ENCODE data around the gene DUSP15.

GRCh38 chr20:31875671-31876070 lies 5.3 kb upstream of the DUSP15 start:
- TF ChIP-seq, protein P1, sequence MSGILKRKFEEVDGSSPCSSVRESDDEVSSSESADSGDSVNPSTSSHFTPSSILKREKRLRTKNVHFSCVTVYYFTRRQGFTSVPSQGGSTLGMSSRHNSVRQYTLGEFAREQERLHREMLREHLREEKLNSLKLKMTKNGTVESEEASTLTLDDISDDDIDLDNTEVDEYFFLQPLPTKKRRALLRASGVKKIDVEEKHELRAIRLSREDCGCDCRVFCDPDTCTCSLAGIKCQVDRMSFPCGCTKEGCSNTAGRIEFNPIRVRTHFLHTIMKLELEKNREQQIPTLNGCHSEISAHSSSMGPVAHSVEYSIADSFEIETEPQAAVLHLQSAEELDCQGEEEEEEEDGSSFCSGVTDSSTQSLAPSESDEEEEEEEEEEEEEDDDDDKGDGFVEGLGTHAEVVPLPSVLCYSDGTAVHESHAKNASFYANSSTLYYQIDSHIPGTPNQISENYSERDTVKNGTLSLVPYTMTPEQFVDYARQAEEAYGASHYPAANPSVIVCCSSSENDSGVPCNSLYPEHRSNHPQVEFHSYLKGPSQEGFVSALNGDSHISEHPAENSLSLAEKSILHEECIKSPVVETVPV (CRISPR knock-in tag; IDR thresholded peaks at IDR 0.05) = no peak
- TF ChIP-seq PPARA (CRISPR knock-in tag; IDR thresholded peaks at IDR 0.05; ENCODE audit: borderline replicate concordance) (no peak), ZFP3 (CRISPR knock-in tag; IDR thresholded peaks at IDR 0.05) (no peak), ZFP30 (CRISPR knock-in tag; IDR thresholded peaks at IDR 0.05) (no peak), RARB (CRISPR knock-in tag; IDR thresholded peaks at IDR 0.05) (no peak), CSDC2 (CRISPR knock-in tag; IDR thresholded peaks at IDR 0.05) (no peak), ARNTL (CRISPR knock-in tag; IDR thresholded peaks at IDR 0.05; ENCODE audit: borderline replicate concordance, low read depth) (no peak), GLIS3 (CRISPR knock-in tag; IDR thresholded peaks at IDR 0.05) (no peak), PATZ1 (CRISPR knock-in tag; IDR thresholded peaks at IDR 0.05; ENCODE audit: borderline replicate concordance) (no peak), TOX (CRISPR knock-in tag; IDR thresholded peaks at IDR 0.05; ENCODE audit: borderline replicate concordance) (no peak), ZNF70 (CRISPR knock-in tag; IDR thresholded peaks at IDR 0.05) (no peak), ZNF8 (CRISPR knock-in tag; IDR thresholded peaks at IDR 0.05) (no peak)
- TF ChIP-seq, protein P2, sequence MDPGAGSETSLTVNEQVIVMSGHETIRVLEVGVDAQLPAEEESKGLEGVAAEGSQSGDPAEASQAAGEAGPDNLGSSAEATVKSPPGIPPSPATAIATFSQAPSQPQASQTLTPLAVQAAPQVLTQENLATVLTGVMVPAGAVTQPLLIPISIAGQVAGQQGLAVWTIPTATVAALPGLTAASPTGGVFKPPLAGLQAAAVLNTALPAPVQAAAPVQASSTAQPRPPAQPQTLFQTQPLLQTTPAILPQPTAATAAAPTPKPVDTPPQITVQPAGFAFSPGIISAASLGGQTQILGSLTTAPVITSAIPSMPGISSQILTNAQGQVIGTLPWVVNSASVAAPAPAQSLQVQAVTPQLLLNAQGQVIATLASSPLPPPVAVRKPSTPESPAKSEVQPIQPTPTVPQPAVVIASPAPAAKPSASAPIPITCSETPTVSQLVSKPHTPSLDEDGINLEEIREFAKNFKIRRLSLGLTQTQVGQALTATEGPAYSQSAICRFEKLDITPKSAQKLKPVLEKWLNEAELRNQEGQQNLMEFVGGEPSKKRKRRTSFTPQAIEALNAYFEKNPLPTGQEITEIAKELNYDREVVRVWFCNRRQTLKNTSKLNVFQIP (CRISPR knock-in tag; IDR thresholded peaks at IDR 0.05; ENCODE audit: borderline replicate concordance, low read depth) = no peak

Measured in SK-N-SH treated with all-trans-retinoic acid at 6 μM for 48 hours (cell line).